Upper lobe of right lung (tissue), 1 donor: Measurements from ENCODE around the gene OR14A16. TPM values are rescaled to one million over a fixed set of nuclear protein-coding genes. Genes with fewer than 3 reads are reported as not detected.

ENCODE experiments used
- total RNA-seq: library from RNA; stranded (reverse); fragmentation: NEBNext Ultra II Directional; extraction: Animal tissue kit (Norgen Biotek cat#: 25700); gene quantifications from one replicate; pipeline ENCODE4 v1.2.1, GENCODE V29; 2021
- donor health status: DM: no; HTN: yes; CAD: no; lungs with severe emphysema.

The OR14A16 gene
- total RNA-seq, 1 donor from 2014 or later: not detected

Other genes starting within 250 kb of the OR14A16 start
- gene OR2G2, start 235.8 kb downstream of the OR14A16 start, total RNA-seq: not detected
- gene OR2G3, start 218.5 kb downstream of the OR14A16 start, total RNA-seq: not detected
- not detected for gene OR13G1, start 144.4 kb downstream of the OR14A16 start, total RNA-seq
- gene OR6F1, start 107.5 kb downstream of the OR14A16 start, total RNA-seq: not detected
- gene OR14K1, start 85.5 kb downstream of the OR14A16 start, total RNA-seq: not detected
- gene OR14A2, start 76.0 kb downstream of the OR14A16 start, total RNA-seq: not detected
- not detected for gene OR1C1, start 63.6 kb downstream of the OR14A16 start, total RNA-seq
- gene OR11L1, start 17.8 kb upstream of the OR14A16 start, total RNA-seq: not detected
- gene TRIM58, start 33.1 kb upstream of the OR14A16 start, total RNA-seq: 6.0 TPM
- gene OR2W3, start 71.5 kb upstream of the OR14A16 start, total RNA-seq: 1.6 TPM
- gene OR2T8, start 96.1 kb upstream of the OR14A16 start, total RNA-seq: not detected
- gene OR2AJ1, start 100.8 kb upstream of the OR14A16 start, total RNA-seq: not detected
- not detected for gene OR2L8, start 124.7 kb upstream of the OR14A16 start, total RNA-seq
- gene OR2AK2, start 141.1 kb upstream of the OR14A16 start, total RNA-seq: not detected
- not detected for gene OR2L5, start 189.5 kb upstream of the OR14A16 start, total RNA-seq
- 0.14 TPM for gene OR2L2, start 206.0 kb upstream of the OR14A16 start, total RNA-seq
- gene OR2L3, start 222.7 kb upstream of the OR14A16 start, total RNA-seq: not detected